ENCODE data around the gene TMEM174.

The TMEM174 gene

DNA sequence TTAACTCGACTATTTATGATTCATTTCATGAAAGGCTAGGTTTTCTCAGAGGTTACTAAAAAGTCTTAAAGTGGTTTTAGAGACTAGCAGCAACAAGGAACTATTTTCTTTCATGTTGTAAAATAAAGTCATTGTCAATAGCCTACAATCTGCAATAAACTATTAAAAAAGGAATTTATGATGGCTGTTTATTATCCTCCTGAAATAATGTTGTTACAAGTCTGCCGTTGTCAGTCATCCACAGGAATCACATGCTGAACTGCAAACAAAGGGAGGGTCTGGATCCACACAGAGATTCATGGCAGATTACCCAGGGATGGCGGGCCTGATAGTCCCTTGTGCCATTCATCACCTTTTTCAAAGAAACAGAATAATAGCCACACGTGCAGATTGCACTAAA, 49.2 kb downstream of the TMEM174 start:
- H3K27ac ChIP-seq, result no peak overlapping the region
- H3K36me3 ChIP-seq, result no peaks in the 10 kb centered on the region
- DNase-seq, result no peak
- H3K9me3 ChIP-seq (ENCODE audit: severe bottlenecking), result no peaks in the 10 kb centered on the region
- TF ChIP-seq, protein P1, sequence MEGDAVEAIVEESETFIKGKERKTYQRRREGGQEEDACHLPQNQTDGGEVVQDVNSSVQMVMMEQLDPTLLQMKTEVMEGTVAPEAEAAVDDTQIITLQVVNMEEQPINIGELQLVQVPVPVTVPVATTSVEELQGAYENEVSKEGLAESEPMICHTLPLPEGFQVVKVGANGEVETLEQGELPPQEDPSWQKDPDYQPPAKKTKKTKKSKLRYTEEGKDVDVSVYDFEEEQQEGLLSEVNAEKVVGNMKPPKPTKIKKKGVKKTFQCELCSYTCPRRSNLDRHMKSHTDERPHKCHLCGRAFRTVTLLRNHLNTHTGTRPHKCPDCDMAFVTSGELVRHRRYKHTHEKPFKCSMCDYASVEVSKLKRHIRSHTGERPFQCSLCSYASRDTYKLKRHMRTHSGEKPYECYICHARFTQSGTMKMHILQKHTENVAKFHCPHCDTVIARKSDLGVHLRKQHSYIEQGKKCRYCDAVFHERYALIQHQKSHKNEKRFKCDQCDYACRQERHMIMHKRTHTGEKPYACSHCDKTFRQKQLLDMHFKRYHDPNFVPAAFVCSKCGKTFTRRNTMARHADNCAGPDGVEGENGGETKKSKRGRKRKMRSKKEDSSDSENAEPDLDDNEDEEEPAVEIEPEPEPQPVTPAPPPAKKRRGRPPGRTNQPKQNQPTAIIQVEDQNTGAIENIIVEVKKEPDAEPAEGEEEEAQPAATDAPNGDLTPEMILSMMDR (IDR thresholded peaks at IDR 0.05; ENCODE audit: low read depth, low read length), result no peak
- H3K27me3 ChIP-seq (ENCODE audit: insufficient read depth, low read depth, severe bottlenecking), result no peaks in the 10 kb centered on the region
- no peak overlapping the region for H3K4me3 ChIP-seq (ENCODE audit: low read depth, low read length)

All from WERI-Rb-1 (cell line).